NCI-H2196 treated with DMSO at 0.1 percent for 48 hours (cell line): ENCODE measurements around the gene FUCA2.
A peak's percentile ranks its signal among the peaks of the same experiment; 100 is the strongest.
"Not testable (repeated sequence)": the region's sequence is repeated elsewhere in the genome, so short reads cannot be mapped to it uniquely, and the experiment has no call there.

ENCODE experiments used
- DNase-seq: peaks from one replicate; lab custom pipeline; 2025; ENCODE audit not compliant: unreplicated experiment; lab: John Stamatoyannopoulos, UW

FUCA2 gene

GRCh38 chr6:143505111-143505510 is 6.4 kb downstream of the FUCA2 start:
- no peak for DNase-seq

GRCh38 chr6:143504369-143504768 is 7.2 kb downstream of the FUCA2 start:
- no peak for DNase-seq

GRCh38 chr6:143501851-143502250 is 9.7 kb downstream of the FUCA2 start:
- DNase-seq = no peak

DNA sequence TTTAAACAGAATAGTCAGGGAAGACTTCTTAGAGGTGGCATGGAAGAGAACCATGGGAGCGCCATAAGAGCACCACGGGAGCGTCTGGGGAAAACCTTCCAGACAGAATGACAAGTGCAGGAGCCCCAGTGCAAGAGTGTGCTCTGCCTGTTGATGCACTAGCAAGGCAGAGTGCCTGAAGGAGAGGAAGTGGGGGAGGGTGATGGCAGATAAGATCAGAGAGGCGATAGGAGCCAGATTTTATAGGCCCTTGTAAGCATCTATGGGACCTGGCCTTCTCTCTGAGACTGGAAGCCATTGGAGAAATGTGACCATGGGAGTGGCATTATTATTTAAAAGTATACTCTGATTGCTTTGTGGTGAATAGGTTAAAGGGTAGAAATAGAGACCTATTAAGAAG is 13.1 kb downstream of the FUCA2 start:
- DNase-seq = no peak

GRCh38 chr6:143496974-143497373 is 14.5 kb downstream of the FUCA2 start:
- no peak for DNase-seq

DNA sequence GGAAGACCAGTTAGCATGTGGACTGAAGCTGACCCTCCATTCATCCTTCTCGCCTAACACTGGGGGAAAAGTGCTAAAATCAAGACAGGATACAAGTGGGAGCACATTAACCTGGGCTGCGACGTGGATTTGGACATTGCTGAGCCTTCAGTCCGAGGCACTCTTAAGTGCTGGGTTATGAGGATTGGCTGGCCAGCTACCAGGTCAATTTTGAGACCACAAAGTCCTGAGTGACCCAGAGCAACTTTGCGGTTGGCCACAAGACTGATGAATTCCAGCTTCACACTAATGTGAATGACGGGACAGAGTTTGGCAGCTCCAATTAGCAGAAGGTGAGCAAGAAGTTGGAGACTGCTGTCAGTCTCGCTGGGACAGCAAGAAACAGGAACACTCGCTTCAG is 20.7 kb downstream of the FUCA2 start:
- DNase-seq = no peak

- no peak for DNase-seq
Observed at GRCh38 chr6:143490244-143490643, 21.3 kb downstream of the FUCA2 start.

GRCh38 chr6:143486752-143487151 is 24.8 kb downstream of the FUCA2 start:
- no peak for DNase-seq

GRCh38 chr6:143485967-143486366 is 25.6 kb downstream of the FUCA2 start:
- no peak for DNase-seq

GRCh38 chr6:143482593-143482992 is 28.9 kb downstream of the FUCA2 start:
- no peak for DNase-seq

DNA sequence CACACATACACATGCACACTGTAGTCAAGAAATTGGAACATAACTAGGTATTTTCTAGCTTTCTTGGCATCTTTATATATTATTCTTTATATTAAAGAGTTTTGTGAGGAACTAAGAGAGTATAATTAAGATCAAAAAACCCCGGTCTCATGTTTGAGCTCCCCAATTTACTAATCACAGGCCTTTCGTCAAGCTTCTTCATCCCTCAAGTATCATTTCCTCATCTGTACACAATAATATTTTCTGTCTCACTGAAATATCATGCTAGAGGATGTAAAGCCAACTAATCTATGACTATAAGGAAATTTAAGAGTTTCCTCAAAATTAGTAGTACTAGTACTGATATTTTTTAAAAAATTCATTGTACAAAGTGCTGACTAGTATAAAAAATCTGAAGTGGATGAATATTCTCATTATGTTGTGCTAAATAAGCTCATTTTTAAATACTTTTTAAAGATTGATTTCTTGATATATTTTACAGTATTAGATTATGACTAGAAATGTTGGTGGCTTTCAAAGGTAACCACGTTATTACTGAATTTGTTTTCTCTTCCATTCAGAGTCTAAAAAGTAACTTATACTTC is 32.9 kb downstream of the FUCA2 start:
- DNase-seq = no peak

- DNase-seq = no peak
Observed at GRCh38 chr6:143476545-143476944, 35.0 kb downstream of the FUCA2 start.

GRCh38 chr6:143471822-143472221 is 39.7 kb downstream of the FUCA2 start:
- DNase-seq = no peak

DNA sequence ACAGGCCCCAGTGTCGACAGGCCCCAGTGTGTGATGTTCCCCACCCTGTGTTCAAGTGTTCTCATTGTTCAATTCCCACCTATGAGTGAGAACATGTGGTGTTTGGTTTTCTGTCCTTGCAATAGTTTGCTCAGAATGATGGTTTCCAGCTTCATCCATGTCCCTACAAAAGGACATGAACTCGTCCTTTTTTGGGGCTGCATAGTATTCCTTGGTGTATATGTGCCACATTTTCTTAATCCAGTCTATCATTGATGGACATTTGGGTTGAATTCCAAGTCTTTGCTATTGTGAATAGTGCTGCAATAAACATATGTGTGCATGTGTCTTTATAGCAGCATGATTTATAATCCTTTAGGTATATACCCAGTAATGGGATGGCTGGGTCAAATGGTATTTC is 42.7 kb downstream of the FUCA2 start:
- not testable (repeated sequence) for DNase-seq

GRCh38 chr6:143468026-143468425 is 43.5 kb downstream of the FUCA2 start:
- DNase-seq = no peak

DNA sequence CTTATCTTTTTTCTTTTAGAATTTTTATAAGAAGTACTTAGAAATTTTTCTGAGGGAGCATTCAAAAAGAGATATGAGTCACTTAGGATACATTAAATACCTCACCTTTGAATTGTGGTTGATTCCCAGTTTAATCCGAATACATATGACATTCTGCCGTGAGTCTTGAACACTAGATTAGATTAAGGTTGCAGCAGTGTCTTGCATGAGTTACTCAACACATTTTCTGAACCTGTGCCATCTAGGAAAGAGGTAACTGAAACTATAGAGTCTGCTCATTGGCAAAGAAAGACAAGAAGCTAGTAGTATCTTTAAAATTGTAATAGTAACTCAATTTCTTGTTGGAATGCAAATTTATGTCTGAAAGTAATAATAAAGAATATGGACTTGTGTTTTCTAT is 46.0 kb downstream of the FUCA2 start:
- no peak for DNase-seq

DNA sequence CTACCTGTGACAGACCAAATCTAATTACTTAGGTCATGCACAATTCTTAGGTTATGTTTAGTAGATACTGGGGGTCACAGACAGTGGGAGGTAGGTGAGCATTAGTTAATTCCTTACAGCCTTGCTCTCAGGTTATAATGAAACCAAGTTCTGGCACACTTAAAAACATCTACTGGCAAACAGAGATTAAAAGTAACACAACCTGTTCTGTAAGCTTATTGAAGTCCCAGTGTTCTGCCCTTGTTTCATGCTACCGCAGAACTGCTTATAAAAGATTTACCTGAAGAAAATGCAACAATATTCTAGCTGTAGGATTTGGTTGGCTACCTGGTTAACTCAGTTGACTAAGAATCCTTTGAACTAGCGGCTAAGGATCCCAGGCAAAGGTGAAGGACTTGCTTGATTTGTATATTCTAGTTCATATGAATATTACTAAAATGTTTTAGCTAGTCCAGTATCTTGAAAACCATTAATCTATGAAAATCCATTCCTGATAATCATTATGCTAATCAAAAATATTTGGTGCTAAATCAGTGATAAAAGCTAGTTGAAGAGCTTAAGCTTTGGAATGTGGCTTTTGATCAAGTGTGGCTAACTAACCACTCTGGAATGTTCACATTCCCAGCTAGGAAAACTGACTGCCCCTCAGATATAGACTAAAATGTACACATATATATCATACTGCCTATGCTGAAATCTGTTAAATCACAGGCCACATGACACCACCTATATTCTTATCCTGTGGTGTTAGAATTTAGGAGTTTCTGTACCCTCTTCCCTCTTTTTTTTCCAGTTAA is 53.8 kb downstream of the FUCA2 start:
- DNase-seq = no peak

DNA sequence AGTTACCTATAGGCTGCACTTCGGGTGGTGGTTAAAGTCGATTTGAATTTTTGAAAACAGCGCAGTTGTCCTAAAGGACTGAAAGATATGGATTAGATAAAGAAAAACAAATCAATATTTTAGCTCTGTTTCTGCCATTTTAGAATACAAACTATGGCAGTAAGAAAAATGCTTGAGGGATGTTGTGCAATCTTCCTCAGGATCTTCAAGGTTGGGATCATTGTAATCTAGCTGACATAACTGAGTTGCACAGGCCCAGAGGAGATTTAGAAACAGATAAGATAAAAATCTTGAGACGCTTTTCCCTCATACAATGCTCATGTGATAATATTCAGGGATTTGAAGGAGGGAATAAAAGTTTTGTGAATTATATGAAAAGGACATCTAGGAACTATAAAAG is 60.0 kb downstream of the FUCA2 start:
- no peak for DNase-seq

DNA sequence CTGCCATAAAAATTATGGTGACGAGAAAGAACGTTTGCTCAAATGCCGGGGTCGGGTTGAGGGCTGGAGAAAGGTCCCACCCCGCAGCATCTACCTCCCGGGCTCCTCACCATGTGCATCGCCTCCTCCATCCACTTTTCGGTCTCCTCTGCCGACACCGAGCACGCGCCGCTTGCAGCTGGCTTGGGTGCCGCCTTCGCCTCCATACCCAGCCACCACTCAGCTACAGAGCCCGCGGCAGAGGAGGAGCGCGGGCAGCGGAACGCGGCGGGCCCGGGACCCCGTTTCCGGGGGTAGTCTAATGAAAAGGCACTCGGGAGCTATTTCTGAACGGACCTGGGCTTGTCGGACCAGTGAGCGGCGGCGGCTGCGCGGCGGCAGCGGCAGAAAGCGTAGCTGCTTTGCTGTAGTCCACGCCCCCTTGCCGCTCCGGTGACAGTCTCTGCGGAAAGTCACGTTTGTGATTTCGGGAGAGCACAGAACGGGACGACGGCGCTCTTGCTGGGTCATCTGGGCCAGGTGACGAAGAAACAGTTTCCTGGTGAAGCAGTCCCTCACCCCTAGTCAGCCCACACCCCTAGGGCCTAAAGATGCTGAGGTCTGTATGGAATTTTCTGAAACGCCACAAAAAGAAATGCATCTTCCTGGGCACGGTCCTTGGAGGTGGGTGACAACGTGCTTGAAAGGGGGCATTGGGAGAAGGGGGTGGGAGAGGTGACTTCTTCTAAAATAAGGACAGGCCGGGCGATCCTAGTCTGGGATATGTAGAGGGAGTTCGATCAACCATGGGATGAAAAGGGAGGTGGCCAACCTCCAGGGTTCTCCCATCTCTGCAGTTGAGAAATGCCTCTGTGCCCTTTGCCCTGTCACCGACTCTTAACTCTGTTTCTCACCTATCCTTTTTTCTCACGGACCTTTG is 60.8 kb downstream of the FUCA2 start, which contains the start of the genes ADAT2 and PEX3:
TSS of gene ADAT2 (minus strand) at position 243 of the 919 bp plus-strand sequence. CDS start at position 206, 37 bp downstream.
TSS of gene PEX3 (plus strand) at position 353 of the 919 bp plus-strand sequence. CDS start at position 591, 238 bp downstream.
- DNase-seq = peak; percentile 87

GRCh38 chr6:143449714-143450452 is 61.6 kb downstream of the FUCA2 start:
- no peak for DNase-seq
